DMS79 treated with DMSO at 0.1 percent for 48 hours (cell line): Measurements from ENCODE around the gene BBS4.
"Not testable (repeated sequence)": the region's sequence is repeated elsewhere in the genome, so short reads cannot be mapped to it uniquely, and the experiment has no call there.

ENCODE experiments used
- DNase-seq: peaks from one replicate; lab custom pipeline; 2025; lab: John Stamatoyannopoulos, UW

The BBS4 gene

DNA sequence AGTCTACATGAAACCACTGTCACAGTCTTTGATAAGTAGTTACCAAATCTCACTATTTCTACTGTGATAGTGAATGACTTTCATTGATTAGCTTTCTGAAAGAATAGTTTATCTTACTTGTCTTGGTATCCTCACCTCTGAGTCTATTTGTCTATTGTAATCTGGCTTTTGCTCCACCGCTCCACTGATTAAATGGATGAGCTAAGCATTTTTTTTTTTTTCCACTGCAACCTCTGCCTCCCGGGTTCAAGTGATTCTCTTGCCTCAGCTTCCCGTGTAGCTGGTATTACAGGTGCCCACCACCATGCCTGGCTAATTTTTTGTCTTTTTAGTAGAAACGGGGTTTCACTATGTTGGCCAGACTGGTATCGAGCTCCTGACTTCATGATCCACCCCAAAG is 12.9 kb downstream of the BBS4 start:
- DNase-seq = no peak

DNA sequence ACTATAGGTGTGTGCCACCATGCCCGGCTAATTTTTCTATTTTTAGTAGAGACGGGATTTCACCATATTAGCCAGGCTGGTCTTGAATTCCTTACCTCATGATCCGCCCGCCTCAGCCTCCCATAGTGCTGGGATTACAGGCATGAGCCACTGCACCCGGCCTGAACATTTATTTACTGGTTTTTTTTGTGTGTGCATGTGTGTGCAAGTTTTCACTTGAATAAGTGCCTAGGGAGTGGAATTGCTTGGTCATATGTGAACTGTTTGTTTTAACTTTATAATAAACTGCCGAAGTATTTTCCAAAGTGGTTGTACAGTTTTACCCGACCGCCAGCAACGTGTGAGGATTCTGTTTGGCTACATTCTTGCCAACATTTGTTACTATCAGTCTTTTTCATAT is 14.1 kb downstream of the BBS4 start:
- DNase-seq = no peak

DNA sequence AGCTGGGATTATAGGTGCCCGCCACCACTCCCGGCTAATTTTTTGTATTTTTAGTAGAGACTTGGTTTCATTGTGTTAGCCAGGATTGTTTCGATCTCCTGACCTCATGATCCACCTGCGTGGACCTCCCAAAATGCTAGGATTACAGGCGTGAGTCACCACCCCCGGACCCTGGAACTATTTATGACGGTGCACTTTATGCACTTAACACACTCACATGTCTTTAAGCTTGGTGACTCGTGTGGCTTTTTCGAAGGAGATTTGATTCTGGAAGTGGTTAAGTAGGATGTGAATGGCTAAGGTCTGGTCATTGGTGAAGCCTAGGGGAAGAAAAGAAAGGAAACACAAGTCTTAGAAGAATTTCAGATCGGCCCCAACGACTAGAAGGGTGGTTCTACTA is 20.3 kb downstream of the BBS4 start:
- no peak for DNase-seq

DNA sequence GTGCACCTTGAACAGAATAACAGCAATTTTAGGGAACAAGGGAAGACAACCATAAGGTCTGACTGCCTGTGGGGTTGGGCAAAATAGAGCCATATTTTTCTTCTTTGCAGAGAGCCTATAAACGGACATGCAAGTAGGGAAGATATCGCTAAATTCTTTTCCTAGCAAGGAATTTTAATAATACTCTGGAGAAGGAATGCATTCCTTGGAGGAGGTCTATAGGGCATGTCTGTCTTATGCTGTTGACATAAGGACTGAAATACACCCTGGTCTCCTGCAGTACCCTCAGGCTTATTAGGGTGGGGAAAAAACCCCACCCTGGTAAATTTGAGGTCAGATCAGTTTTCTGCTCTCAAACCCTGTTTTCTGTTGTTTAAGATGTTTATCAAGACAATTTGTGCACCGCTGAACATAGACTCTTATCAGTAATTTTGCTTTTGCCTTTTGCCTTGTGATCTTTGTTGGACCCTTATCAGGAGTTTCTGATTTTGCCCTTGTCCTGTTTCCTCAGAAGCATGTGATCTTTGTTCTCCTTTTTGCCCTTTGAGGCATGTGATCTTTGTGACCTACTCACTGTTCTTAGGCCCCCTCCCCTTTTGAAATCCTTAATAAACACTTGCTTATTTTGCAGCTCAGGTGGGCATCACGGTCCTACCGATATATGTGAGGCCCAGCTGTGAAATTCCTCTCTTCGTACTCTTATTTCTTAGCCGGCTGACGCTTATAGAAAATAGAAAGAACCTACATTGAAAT is 22.7 kb downstream of the BBS4 start:
- not testable (repeated sequence) for DNase-seq

DNA sequence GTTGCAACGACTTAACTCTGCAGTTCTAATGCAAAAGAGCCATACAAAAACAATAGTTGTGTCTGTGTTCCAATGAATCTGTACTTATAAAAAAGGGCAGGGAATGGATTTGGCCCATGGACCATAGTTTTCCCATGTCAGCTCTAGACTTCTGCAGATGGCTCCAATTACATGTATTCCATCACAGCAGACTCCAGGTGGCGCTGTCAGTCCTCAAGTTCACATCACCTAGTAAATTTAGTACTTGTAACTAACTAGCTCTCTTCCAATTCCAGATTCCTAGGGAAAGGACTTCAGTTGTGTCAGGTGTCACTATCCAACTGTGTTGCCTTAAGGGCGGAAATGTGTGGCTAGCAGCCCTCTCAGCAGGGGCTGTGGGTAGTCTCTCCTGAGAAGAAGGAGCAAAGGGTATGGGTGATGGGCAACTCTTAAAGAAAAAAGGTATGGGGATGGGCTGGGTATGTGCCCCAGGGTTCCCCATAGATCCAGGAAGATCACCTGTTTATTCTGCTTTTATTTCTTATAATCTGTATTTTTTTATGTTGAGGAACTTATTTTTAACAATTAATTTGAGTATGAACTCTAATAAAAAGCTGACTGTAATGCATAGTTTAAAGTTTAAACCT is 36.2 kb downstream of the BBS4 start:
- no peak for DNase-seq

DNA sequence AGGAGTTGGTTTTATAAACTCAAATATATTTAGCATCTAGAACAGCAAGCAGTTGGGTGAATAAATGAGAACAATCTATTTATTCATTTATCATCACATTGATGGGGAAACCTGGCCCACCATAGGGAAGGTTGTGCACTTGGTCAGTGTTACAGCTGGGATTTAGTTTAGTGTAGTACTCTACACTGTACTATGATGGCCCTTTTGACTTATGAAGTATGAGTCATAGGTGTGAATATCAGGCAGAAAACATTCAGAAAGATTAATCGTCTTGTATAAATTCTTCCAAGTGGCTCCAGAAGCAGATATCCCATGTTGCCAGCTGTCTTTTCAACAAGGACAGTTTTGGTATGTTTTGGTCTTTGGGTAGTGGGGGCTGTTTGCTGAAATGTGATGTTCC is 38.0 kb downstream of the BBS4 start:
- DNase-seq = no peak

DNA sequence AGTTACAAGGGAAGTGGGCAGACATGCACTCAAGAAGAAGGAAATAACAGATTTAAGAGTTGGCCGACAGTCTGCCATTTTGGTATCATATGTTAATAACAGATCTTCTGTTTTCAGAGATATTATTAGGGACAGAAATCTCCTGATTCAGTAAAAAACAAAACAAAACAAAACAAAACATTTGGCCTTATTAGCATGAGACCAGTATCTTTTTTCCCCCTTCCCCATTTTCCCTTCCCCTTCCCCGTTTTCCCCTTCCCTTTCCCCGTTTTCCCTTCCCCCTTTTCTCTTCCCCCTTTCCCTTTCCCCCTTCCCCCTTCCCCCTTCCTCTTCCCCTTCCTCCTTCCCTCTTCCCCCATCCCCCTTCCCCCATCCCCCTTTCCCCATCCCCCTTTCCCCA is 39.4 kb downstream of the BBS4 start:
- DNase-seq = no peak

DNA sequence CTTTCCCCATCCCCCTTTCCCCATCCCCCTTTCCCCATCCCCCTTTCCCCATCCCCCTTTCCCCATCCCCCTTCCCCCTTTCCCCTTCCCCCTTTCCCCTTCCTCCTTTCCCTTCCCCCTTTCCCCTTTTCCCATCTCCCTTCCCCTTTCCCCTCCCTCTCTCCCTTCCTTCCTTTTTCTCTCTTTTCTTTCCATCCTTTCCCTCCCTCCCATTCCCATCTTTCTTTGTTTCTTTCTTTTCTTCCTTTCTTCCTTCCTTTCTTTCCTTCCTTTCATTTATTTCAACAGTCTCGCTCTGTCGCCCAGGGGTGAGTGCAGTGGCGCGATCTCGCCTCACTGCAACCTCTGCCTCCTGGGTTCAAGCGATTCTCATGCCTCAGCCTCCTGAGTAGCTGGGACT is 39.8 kb downstream of the BBS4 start:
- not testable (repeated sequence) for DNase-seq

DNA sequence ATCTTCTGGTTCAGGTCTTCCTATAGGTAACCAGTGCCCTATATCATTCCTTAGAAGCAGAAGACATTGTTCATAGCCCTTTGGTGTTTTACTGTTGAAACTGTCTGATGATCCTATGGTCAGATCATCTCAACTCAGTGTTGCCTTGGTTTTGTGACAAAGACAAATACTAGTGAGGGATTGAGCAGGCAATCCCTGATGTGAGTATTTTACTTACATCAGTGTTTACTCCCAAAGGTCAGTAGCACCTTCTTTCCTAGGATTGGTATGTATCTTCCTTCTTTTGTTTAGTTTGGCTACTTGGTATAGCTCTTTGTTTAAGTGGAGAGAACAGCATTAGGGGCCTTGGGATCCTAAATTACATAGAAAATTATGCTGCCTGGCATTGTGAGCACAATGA is 41.1 kb downstream of the BBS4 start:
- no peak for DNase-seq

DNA sequence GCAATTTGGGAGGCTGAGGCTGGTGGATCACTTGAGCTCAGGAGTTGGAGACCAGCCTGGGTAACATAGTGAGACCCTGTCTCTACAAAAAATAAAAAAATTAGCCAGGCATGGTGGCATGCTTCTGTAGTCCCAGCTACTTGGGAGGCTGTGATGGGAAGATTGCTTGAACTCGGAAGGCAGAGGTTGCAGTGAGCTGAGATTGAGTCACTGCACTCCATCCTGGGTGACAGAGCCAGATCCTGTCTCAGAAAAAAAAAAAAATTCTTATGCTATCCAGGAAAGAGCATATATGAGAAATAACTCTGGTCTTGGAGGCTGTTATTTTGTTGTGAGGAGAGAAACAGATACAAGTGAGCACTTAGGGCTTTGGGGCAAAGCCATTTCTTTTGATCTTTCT is 42.2 kb downstream of the BBS4 start:
- not testable (repeated sequence) for DNase-seq

DNA sequence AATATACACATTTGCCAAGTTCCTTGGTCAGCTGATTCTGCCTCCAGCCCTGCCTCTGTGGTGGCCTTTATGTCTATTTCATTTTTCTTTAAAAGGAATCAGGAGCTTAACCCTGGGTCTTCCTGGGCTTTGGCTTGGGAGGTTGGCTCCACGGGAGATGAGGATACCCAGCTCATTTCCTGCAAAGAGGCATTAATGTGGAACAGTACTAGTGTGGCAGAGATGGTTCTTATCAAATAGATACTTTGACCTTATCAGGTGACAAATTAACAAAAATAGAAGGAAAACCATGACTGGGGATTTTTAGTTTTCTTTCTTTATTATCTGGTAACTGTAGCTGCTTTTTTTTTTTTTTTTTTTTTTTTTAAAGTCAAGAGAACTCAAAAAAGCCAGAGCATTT is 42.8 kb downstream of the BBS4 start:
- no peak for DNase-seq

DNA sequence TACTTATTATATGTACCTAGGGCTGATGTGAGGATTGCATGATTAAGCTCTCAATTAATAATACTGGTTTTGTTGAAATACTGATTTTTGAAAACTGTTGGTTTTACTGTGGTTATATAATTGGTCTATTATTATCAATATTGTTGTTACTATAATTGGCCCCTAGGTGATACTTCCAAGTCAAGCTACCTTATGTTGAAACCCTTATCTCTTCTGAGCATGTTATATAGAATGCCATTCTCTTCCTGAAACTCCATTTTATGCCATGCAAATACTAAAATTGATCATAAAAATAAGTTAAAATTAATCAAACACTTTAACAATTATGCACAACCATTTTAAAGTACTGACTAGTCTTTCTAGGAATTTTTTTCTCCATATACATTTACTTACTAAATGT is 46.1 kb downstream of the BBS4 start:
- DNase-seq = no peak

DNA sequence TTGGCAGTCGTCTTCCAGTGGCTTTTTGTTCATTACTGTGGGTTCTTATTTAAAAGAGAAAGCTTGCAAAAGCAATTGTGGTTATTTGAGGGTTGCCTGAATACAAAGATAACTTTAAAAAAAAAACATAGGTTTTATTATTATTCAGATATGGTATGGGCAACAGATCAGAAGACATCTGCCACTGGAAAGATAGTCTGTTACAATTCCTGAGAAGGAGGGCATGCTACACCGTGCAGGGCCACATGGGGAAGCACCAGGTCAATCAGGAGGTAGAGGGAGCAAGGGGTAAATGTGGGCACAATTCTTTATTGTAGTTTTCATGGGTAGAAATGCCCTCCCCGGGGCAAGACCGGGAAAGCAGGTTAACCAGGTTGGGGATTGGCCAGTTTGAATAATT is 46.5 kb downstream of the BBS4 start:
- no peak for DNase-seq

DNA sequence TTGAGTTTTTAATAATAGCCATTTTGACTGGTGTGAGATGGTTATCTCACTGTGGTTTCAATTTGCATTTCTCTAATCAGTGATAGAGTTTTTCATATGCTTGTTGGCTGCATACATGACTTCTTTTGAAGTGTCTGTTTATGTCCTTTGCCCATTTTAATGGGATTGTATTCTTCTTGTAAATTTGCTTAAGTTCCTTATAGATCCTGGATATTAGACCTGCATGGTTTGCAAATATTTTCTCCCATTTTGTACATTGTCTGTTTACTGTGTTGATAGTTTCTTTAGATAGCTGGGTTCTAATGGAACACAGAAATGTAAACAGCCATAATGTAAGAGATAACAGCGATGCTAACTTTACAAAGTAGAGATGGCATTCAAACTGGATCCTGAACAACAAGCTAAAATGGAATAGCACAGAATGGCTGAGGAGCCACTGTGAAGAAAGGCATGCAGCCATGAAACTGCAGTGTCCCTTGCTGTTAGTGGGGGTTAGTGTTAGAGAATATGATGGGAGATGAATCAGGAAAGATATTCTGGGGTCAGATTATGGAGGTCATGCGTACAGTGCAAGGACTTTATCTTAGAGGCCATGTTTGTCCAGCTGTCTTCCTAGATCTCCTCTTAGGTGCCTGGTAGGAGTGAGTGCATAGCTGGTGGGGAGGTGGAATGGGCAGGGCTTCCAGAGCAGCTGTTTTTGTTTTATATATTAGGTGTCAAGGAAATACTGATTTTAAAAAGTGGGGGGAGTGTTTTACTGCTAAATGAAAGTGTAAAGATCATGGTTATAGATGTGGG is 48.1 kb downstream of the BBS4 start:
- no peak for DNase-seq

DNA sequence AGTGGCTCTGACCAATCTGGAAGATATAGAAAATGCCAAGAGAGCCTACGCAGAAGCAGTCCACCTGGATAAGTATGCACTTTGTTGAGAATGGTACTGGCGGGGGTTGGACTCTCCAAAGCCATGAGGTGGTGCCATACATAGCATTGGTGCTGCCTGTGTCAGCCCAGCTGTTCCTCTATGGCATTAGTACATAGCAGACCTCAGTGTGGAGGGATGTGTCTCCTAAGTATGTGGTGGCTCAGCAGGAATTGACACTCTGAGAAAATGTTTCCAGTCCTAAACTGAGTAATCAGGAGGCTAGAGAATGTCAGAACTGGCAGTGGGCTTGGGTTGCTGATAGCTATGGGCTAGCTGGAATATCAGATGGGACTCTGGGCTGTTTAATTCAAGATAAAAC is 49.1 kb downstream of the BBS4 start:
- DNase-seq = no peak

DNA sequence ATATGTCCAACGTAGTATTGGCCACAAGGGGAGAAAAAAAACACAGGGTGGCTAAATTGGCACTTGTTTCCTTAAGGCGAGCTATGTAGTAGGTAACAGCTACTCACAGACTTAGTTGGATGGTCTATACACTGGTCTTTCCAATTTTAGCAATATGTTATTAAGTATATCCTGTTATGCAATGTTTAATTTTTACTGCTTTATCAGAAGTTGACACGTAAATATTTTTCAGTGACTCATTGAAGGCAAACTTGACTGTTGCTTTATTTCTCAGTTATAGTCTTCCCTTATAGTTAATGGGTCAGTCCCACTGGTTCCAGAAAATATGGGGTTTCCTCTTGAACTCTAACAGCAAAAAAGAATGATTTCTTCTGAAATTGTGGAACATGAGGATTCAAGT is 51.1 kb downstream of the BBS4 start:
- no peak for DNase-seq

DNA sequence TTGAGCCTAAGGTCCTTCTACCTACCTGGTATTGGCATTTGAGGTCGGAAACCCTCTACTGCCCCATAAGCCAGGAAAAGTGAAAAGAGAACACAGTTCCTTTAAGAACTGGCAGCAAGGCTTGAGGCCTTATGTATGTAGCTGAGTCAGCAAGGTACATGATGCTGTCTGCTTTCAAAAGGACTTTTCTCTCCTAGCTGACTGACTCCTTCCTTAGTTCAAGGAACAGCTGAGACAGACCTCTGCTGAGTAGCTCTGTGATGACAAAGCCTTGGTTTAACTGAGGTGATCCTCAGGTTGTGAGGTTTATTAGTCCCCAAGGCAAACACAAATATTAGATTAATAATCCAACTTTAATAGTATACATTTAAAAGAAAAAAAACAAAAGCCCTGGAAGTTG is 51.7 kb downstream of the BBS4 start:
- no peak for DNase-seq

DNA sequence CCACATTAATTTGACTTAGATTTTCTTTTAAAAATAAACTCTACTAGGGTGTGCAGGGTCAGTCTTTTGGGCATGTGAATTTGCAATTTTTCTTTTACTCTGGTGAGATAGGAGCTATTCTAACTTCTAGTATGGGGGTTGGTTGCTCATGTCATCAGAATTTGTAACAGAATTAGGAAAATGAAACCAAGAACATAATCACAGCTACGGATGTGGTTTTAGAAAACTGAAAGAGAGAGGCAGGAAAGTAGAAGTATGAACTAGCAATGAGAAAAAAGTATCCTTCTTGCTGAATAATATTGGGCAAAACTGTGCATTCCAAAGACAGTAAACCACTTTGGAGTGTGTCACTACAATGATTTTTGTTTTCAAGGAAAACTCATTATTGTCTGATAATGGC is 54.2 kb downstream of the BBS4 start:
- DNase-seq = no peak

DNA sequence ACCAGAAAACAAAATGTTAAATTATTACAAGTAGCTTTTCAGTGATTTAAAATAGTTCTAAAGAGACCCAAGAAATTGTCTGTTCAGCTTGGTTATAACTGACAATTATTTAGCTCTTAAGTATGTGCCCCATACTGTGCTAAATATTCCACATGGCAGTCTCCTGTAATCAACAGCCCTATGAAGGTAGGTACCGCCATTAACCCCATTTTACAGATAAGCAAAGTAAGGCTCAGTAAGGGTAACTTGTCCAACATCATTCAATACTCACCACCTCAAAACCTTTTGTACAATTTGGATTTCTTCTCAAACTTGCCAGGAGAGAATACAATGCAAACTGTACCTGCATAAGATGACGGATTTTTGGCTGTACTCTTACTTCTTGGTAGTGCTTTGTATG is 63.7 kb downstream of the BBS4 start:
- DNase-seq = no peak

DNA sequence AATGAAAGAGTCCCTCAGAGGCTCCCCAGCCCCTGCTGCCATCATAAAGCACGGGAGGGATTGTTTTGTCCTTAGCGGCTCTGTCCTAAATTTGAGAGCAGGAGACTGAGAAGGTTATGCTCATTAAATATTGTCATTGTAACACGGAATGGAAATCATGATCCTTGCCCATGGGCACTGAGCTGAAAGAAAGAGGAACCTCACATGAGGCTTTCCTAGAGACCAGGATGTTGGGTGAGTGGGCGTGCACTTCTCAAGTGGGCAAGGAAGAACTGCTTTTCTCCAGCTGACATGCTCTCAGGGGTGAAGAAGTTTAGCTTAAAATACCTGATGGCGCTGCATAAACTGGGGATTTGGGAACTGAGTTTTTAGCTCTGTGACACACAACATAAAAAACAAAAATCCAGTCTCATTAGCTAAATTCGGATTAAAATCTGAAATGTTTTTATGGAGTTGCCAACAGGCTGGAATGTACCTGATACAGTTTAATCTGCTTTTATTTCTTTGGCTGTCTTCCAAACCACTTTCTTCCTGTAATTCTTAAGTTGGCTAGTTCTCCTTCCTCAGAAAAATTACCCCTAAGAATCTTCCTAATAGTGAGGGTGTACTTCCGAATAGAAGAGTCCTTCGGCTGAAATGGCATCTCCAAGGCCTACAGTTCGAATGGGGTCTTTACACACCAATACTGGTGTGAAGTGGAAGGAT is 65.9 kb downstream of the BBS4 start:
- no peak for DNase-seq

DNA sequence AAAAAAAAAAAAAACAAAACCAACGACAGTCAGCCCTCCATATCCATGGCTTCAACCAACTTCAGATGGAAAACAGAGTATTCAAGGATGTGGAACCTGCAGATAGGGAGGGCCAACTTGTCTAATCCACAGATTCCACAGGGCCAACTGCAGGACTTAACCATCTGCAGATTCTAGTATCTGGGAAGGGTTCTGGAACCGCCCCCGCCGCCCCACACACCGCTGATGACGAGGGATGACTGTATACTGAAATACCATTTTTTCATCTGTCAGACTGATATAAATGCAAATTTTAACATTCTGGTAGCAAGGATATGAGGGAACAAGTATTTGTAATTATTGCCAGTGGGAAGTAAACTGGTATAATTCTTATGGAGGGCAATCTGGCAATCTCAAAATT is 68.1 kb downstream of the BBS4 start:
- no peak for DNase-seq

DNA sequence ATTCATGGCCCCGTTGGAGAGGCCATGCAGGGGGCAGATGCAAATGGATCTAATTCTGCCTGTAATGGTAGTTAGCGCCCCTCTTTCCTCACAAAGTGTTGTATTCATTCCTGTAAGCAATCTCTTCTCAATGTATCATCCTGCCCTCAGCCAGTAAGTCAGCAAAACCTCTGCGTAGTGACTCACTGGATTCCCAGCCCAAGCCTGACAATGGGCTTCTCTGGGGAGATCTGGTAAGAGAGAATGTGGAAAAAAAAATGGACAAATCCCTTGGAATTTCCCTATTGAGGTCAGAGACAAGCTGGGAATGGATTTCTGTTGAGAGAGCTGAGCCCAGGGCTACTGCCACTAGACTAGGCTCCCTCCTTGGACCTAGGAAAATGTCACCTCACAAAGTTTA is 72.2 kb downstream of the BBS4 start:
- no peak for DNase-seq
